ENCODE measurements around the gene AJM1.

DNA sequence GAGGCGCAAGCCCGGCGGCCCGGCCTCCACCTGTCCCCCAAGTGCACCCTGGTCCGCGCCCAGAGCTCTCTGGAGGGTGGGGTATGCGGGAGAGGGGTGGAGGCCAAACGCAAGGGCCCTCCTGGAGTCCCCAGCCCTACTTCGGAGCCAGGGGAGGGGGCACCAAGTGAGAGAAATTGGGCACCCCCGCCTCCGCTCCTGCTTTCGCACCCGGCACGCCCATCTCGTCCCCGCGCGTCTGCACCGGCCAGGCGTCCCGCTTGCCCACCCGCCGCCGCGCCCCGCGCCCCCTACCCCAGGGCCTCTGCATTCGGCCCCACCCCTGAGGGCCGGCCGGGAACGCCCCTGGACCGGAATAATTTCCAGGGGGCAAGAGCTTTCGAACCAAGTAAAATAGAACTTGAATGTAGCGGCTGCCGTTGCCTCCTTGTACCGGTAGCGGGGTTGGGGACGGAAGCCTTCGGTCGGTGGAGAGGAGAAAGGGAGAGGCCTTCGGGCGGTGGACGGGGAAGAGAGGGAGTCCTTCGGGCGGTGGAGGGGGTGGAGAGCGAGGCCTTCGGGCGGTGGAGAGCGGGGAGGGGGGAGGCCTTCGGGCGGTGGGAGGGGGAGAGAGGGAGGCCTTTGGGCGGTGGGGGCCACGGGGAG, 6.2 kb downstream of the AJM1 start:
- TF ChIP-seq, protein P1, sequence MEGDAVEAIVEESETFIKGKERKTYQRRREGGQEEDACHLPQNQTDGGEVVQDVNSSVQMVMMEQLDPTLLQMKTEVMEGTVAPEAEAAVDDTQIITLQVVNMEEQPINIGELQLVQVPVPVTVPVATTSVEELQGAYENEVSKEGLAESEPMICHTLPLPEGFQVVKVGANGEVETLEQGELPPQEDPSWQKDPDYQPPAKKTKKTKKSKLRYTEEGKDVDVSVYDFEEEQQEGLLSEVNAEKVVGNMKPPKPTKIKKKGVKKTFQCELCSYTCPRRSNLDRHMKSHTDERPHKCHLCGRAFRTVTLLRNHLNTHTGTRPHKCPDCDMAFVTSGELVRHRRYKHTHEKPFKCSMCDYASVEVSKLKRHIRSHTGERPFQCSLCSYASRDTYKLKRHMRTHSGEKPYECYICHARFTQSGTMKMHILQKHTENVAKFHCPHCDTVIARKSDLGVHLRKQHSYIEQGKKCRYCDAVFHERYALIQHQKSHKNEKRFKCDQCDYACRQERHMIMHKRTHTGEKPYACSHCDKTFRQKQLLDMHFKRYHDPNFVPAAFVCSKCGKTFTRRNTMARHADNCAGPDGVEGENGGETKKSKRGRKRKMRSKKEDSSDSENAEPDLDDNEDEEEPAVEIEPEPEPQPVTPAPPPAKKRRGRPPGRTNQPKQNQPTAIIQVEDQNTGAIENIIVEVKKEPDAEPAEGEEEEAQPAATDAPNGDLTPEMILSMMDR (IDR thresholded peaks at IDR 0.05) = no peak
- no peak for TF ChIP-seq POLR2A (IDR thresholded peaks at IDR 0.05)
